Heart right ventricle (tissue), 16 donors: ENCODE data around the gene FASTKD2. TPM values are rescaled to one million over a fixed set of nuclear protein-coding genes. Genes with fewer than 3 reads are reported as not detected.

Experiments
- ATAC-seq, 8 donors: fragments of 200-7000 bp; cut with Tn5 transposase; one replicate each; pipeline ENCODE4 v1.9.1; 2020; ENCODE audit warnings: mild to moderate bottlenecking in 8 of 8, moderate library complexity in 8 of 8, moderate number of reproducible peaks in 1 of 8
- DNase-seq, 2 donors: peaks; one replicate each; pipeline ENCODE4 v3.0.0-alpha.2; 2020
- H3K27ac ChIP-seq, 10 donors: fragments of 200-600 bp; sonication (generic) in 2 of 10; one replicate each; pipeline versions ENCODE4 v1.5.0 to v1.8.0; 2020 to 2022; ENCODE audit warnings: mild to moderate bottlenecking in 3 of 10
- H3K27me3 ChIP-seq, 7 donors: fragments of 200-600 bp; one replicate each; pipeline ENCODE4 v1.8.0; 2021 to 2022; ENCODE audit warnings: mild to moderate bottlenecking in 2 of 7
- H3K36me3 ChIP-seq, 9 donors: fragments of 200-600 bp; sonication (generic) in 1 of 9; one replicate each; pipeline versions ENCODE4 v1.5.0 to v1.8.0; 2020 to 2022; ENCODE audit warnings: mild to moderate bottlenecking in 2 of 9
- H3K4me1 ChIP-seq, 9 donors: fragments of 200-600 bp; sonication (generic) in 1 of 9; one replicate each; pipeline versions ENCODE4 v1.5.0 to v1.8.0; 2020 to 2022; ENCODE audit warnings: mild to moderate bottlenecking in 4 of 9
- H3K4me3 ChIP-seq, 10 donors: fragments of 200-600 bp; sonication (generic) in 2 of 10; one replicate each; pipeline versions ENCODE4 v1.5.0 to v1.8.0; 2020 to 2022; ENCODE audit warnings: mild to moderate bottlenecking in 7 of 10, moderate library complexity in 2 of 10
- H3K9me3 ChIP-seq, 11 donors: fragments of 200-600 bp in 10 of 11; sonication (generic) in 2 of 11; one replicate each; pipeline versions ENCODE4 v1.5.0 to v1.8.0; 2013 to 2022; ENCODE audit warnings: mild to moderate bottlenecking in 2 of 11, control low read depth in 1 of 11, moderate library complexity in 1 of 11
- CTCF ChIP-seq, 9 donors: fragments of 200-600 bp; sonication (generic) in 2 of 9; IDR thresholded peaks; one replicate each; pipeline versions ENCODE4 v1.5.0 to v1.8.0; 2021 to 2022; ENCODE audit warnings: antibody characterized with exemption in 9 of 9, mild to moderate bottlenecking in 5 of 9, moderate library complexity in 1 of 9
- WGBS, 2 donors: extraction: QIAGEN DNeasy Blood & Tissue Kit; methylation state at CpG; one replicate each; pipeline ENCODE4 v1.1.7; 2013; ENCODE audit warnings: inconsistent platforms in 1 of 2; 5-methylcytosine and 5-hydroxymethylcytosine counted together
- intact Hi-C, 10 donors: fragments of 100-400 bp; cut with DNase I; formaldehyde crosslinking; loops; one replicate each; pipeline versions ENCODE4 v1.11.1 to v1.14.2; 2022
- polyA plus RNA-seq, 2 donors: library from polyadenylated mRNA; stranded (reverse); fragments of 200-250 nt; gene quantifications; one replicate each; pipeline ENCODE4 v1.2.3, GENCODE V29; 2013
- total RNA-seq, 10 donors: library from RNA; stranded (reverse); fragmentation: NEBNext Ultra II Directional in 3 of 10; extraction: Animal tissue kit (Norgen Biotek cat#: 25700) in 3 of 10; gene quantifications; one replicate each; pipeline versions ENCODE4 v1.2.1 to v1.2.4, GENCODE V29; 2021 to 2023
- donor health status: Arrhythmogenic right ventricular cardiomyopathy.
- donor health status: ischemic (EF 13 %, LVEDD 7.1; RV severe dilation, severe dysfunction).
- donor health status: healthy with polysubstance abuse.
- donor health status: DM: no; HTN: yes; CAD: no.
- donor health status: DM: no; HTN: no; CAD: no.
- donor health status: ischemic (EF 25% LVEDD 6.9; RV normal size, moderate dysfunction).
- donor health status: ischemic (EF 25% LVEDD 5.7; RV mildly dilated, moderate dysfunction).
- donor health status: healthy.
- donor health status: DM: yes; HTN: yes; CAD: no.
- donor health status: Ischemic cardiomyopathy.
- donor health status: ischemic (EF 35%, LVEDD 5.7; RV mildly dilated, moderate dysfunction).
- donor health status: nonischemic (EF 11% LVEDD 7.7; RV severe dilation, severe dysfunction).
- donor health status: DM: yes; HTN: yes; CAD: no.
- donor health status: PGD.
- donor health status: ischemic (EF 29% LVEDD 5.4; RV normal size, mild dysfunction).
- donor health status: nonischemic (EF 23%, LVEDD 6.1; RV moderate dilation, normal function).

Gene FASTKD2
- total and polyA plus RNA-seq, 12 donors = 8.2 to 46.9 (median 42.2) TPM

- no peak overlapping the region for H3K27ac ChIP-seq
- ATAC-seq (no peak), DNase-seq (no peak)
- H3K27me3 ChIP-seq = no peaks in the 10 kb centered on the region
- peaks cover 0 to 6% (median 0%) of the 10 kb centered on the region in 11 donors for H3K9me3 ChIP-seq
- H3K36me3 ChIP-seq = no peaks in the 10 kb centered on the region
- intact Hi-C loops = no loop called here
- 82 to 91% methylated on average over 4 of the region's 4 CpGs for WGBS, 2 donors
- no peaks in the 10 kb centered on the region for H3K4me1 ChIP-seq
- no peak overlapping the region for H3K4me3 ChIP-seq
- TF ChIP-seq CTCF (IDR thresholded peaks at IDR 0.05) = no peak
Observed at GRCh38 chr2:206721256-206721920, 44.0 kb upstream of the FASTKD2 start.

- no peaks in the 10 kb centered on the region for H3K4me1 ChIP-seq
- no peak for TF ChIP-seq CTCF (IDR thresholded peaks at IDR 0.05)
- DNase-seq (no peak), ATAC-seq (no peak)
- H3K27me3 ChIP-seq = no peaks in the 10 kb centered on the region
- H3K36me3 ChIP-seq = no peaks in the 10 kb centered on the region
- H3K27ac ChIP-seq = no peak overlapping the region
- intact Hi-C loops = no loop called here
- peaks cover 0 to 6% (median 0%) of the 10 kb centered on the region in 11 donors for H3K9me3 ChIP-seq
- WGBS, 2 donors = 86 to 93% methylated on average over 1 of the region's 1 CpG
- H3K4me3 ChIP-seq = no peak overlapping the region
Observed at GRCh38 chr2:206723288-206723687, 42.1 kb upstream of the FASTKD2 start.

DNA sequence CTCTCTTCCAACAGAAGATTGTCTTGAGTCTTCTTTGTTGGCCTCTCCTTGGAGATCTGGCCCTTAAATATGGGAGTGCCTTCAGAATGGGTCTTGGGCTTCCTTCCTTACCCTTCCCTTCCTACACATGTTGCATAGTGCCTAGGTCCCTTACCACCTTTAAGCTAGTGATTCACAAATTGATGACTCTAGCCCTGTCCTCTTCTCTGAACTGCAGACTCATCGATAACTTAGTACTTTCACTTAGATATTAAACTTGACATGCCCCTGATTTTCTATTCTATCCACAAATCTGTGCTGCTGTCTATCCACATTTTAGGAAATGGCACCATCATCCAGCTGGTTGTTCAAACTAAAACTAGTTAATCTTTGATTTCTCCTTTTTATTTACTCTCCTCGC lies 38.1 kb upstream of the FASTKD2 start:
- Histone ChIP-seq H3K9me3 (no peaks in the 10 kb centered on the region), H3K36me3 (no peaks in the 10 kb centered on the region), H3K4me1 (peaks cover 0 to 7% (median 0%) of the 10 kb centered on the region in 9 donors), H3K27me3 (no peaks in the 10 kb centered on the region), H3K4me3 (no peak overlapping the region), H3K27ac (no peak overlapping the region)
- DNase-seq = no peak
- WGBS, 2 donors = 92 to 97% methylated on average over 2 of the region's 2 CpGs
- intact Hi-C loops = no loop called here
- ATAC-seq = no peak
- TF ChIP-seq CTCF (IDR thresholded peaks at IDR 0.05) = no peak

DNA sequence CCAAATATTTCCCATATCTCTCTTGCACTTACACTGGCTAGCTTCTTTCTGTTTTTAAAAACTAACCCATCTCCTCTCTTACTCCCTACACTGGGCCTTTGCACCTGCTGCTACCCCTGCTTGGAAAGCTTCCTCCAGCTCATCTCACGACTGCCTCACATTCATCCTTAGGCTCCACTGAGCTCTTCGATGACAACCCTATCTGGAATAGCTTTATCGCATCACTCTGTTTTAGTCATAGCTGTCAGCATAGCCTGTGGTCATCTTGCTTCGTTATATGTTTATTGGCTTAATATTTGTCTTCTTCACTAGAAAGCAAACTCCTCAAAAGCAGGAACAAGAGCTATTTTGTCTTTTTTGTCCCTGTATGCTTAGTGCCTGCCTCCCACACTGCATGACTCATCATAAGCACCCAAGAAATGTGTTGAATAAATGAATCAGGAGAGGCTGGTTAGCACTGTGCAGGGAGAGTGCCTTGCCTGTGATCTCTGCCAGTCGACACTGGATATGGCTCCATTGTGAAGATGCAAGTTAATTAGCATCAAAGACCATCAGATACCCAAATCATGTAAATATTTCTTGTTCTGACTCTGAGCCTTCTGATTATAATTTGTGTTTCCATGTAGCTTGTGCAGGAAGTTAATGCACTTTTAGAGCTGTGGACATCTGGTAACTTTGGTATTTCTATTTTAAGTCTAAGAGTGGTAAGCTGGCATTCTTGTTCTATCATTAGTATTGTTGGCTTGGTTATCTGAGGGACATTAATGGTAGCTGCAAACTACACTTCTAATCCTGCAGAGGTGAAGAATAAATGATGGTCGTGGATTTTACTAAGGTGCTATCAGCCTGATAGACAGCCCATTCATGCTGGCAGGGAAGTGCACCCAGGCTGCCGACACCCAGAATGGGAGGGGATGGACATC lies 36.9 kb upstream of the FASTKD2 start:
- ATAC-seq = peak in 5 of 8 donors; percentile 25 to 74 (median 68)
- peaks cover 0 to 7% (median 0%) of the 10 kb centered on the region in 9 donors for H3K4me1 ChIP-seq
- H3K36me3 ChIP-seq = no peaks in the 10 kb centered on the region
- no peak overlapping the region for H3K4me3 ChIP-seq
- intact Hi-C loops = no loop called here
- H3K9me3 ChIP-seq = no peaks in the 10 kb centered on the region
- TF ChIP-seq CTCF (IDR thresholded peaks at IDR 0.05) = no peak
- peak overlapping the region in 2 of 10 donors; percentile 33 to 34 for H3K27ac ChIP-seq
- DNase-seq = no peak
- WGBS, 2 donors = 49 to 53% methylated on average over 7 of the region's 7 CpGs
- H3K27me3 ChIP-seq = no peaks in the 10 kb centered on the region
